GM19463 (cell line): Measurements from ENCODE around the gene ZNF445.
"Not testable (repeated sequence)": the region's sequence is repeated elsewhere in the genome, so short reads cannot be mapped to it uniquely, and the experiment has no call there.

ENCODE experiments used
- ATAC-seq: cut with Tn5 transposase; IDR thresholded peaks from one replicate; pipeline ENCODE4 v1.9.1; 2021; ENCODE audit warnings: mild to moderate bottlenecking, moderate library complexity; ENCODE audit not compliant: unreplicated experiment

Gene ZNF445

GRCh38 chr3:44476963-44477311 is 533 bp downstream of the ZNF445 start:
- no peak for ATAC-seq

DNA sequence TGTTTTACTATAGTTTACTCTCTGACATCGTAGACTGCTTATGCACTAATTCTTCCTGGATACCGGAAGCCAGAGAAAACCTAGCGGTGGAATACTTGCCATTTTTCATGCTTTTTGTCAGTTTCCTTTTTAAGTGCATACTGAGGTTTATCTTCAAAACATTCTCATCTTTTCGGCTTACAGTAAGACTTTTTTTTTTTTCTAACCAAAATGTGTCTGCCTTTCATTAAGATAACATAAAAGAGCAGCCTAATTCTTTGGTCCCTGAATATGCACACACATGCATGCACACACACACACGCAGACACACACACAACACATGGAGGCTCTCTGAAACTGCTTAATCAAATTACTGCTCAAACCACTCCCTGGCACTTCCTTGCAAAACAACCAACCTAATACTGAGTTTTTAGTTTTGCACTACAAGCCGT is 1.3 kb downstream of the ZNF445 start:
- no peak for ATAC-seq

GRCh38 chr3:44474886-44475285 is 2.6 kb downstream of the ZNF445 start:
- ATAC-seq: not testable (repeated sequence)

GRCh38 chr3:44470430-44470829 is 7.0 kb downstream of the ZNF445 start:
- ATAC-seq: no peak

DNA sequence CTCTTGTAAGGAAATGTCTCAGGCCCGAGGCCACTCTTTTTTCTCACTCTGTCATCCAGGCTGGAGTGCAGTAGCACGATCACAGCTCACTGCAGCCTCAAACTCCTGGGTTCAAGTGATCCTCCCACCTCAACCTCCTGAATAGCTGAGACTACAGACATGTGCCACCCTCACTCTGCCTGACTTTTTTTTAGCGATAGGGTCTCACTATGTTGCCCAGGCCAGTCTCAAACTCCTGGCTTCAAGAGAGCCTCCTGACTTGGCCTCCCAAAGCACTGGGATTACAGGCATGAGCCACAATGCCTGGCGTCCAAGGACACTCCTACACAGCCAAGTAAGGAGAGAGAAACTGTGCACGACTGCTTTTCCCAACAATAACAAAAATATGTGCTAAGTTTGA is 7.6 kb downstream of the ZNF445 start:
- ATAC-seq: no peak

GRCh38 chr3:44468572-44469520 is 8.6 kb downstream of the ZNF445 start:
- ATAC-seq: no peak

DNA sequence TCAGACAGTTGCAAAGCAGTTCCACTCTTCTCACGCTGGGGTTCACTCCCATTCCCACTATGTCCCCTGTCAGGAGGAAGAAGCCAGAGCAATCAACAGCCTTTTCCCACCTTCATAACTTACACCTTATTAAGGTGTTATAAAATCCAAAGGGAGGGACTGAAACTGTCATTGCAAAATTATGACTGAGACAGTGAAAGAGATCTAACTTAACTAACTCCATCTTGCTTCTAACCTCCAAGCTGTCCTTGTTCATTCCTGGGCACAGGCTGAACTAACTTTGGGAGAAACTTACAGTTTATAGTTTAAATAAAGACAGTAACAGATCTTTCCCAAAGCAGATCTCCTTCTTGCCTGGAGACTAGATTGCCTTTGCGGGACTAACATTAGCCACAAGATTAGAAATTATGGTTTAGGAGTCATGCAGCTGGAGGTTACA is 9.4 kb downstream of the ZNF445 start:
- not testable (repeated sequence) for ATAC-seq

GRCh38 chr3:44467241-44467640 is 10.2 kb downstream of the ZNF445 start:
- no peak for ATAC-seq

DNA sequence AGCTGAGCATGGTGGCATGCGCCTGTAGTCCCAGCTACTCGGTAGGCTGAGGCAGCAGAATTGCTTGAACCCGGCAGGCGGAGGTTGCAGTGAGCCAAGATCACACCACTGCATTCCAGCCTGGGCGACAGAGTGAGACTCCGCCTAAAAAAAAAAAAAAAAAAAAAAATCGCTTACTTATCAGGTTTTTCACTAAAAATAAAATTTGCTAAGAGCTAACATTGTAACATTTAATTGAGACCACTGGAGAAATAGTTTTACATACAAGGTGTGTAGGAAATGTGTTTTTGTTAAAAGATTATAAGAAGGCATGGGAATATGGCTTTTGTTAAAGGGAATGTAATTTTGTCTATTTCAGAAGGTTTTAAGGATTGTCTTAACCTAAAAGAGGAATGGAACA is 12.6 kb downstream of the ZNF445 start:
- ATAC-seq: not testable (repeated sequence)

DNA sequence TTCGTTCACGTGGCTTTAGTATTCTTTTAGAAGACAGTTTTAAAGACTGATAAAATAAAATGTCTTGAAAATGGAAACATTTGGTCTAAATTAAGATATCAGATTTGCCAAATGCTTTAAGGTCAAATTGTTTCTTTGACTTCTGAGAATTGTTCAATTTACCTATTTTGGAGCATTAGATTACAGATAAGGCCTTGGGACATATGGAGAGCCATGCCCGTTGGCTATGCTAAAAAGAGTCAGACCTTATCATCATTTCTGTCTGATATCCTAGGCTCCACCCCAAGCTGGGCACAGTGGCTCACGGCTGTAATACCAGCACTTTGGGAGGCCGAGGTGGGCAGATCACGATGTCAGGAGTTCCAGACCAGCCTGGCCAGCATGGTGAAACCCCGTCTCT is 13.0 kb downstream of the ZNF445 start:
- no peak for ATAC-seq

- ATAC-seq: not testable (repeated sequence)
Measured at GRCh38 chr3:44460050-44460449, 17.4 kb downstream of the ZNF445 start.

GRCh38 chr3:44455318-44455717 is 22.2 kb downstream of the ZNF445 start:
- ATAC-seq: no peak

- no peak for ATAC-seq
Measured at GRCh38 chr3:44454258-44454657, 23.2 kb downstream of the ZNF445 start.

DNA sequence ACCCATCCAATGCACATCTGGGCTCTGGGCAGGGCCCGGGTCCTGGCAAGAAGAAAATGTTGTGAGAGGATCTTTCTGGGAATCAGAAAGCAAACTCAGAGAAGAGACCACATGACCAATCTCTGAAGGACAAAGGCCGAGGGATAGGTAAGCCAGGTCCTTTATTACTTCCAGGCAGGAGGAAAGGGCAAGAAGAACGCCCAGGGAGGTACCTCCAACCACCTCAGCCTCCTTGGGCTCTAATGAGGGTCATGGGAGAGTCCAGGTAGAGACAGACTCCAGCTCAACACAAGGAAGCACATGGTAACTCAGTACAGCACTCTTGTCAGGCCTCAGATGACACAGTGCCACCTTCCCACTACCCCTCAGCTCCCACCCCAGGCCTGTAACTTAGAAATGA is 26.0 kb downstream of the ZNF445 start:
- no peak for ATAC-seq

DNA sequence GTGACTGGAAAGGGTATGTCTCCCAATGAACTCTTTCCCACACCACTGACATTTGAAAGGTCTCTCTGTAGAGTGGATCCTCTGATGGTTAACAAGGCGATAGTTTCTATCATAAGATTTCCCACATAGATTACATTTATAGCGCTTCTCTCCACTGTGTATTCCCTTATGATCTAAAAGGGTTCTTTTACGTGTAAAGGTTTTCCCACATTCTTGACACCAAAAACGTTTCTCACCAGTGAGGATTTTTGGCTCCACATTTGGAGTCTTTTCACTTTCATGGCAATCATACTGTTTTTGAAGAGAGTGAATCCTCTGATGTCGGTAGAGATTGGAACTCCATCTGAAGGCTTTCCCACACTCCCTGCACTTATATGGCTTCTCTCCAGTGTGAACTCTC is 30.5 kb downstream of the ZNF445 start:
- ATAC-seq: no peak

DNA sequence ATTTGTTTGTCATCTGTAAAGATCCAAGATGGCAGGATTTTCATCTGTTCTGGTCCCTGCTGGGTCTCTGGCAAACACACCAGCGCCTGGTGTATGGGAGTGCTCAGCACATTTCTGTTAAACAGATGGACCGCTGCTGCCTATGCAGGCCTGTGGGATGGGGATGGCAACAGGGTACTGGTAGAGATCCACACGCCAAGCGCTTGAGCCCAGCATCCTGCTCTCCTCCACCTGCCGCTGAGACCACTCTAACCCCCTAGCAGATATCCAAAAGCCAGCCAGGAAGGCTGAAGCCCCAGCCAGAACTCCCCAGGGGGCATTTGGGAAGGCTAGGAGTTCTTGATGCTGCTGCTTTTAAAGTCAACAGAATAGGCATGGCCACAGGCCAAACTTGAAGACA is 31.7 kb downstream of the ZNF445 start:
- ATAC-seq: no peak

DNA sequence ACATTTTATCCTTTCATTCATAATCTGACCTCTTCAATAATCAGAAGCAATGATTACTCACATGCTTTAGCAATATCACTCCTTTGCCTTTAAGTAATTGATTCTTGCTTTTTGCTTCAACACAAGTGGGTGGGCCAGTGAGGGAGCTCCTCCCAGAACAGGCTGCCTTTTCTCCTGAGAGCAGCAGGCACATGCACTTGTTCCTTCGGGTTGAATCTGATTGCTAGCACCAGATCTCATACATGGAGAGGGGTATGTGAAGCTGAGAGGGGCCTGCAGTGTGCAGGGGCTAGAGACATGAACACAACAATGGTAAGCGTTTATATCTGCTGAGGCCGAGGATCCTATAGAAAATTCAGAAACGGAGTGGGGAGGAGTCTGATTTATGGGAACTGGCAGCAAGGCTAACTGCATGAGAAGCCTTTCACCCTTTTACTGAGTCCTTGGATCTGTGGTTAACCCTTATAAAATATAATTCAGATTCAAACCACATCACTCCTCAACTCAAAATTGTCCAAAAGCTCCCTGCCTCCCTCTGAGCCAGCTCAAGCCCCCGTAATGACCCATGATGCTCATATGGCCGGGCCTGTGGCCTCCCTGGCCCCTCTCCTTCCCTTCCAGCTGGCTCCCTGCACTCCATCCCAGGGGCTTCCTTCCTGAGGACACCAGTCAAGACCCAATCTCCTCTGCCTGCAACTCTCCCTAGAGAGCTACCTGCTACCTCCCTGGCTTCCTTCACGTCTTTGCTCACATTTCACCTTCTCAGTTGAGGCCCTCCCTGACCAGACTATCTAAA is 32.4 kb downstream of the ZNF445 start:
- ATAC-seq: no peak

- ATAC-seq: no peak
Measured at GRCh38 chr3:44444437-44444836, 33.0 kb downstream of the ZNF445 start.

GRCh38 chr3:44442596-44443309 is 34.7 kb downstream of the ZNF445 start:
- ATAC-seq: no peak

- peak; percentile 91 for ATAC-seq
Measured at GRCh38 chr3:44439499-44440295, 37.8 kb downstream of the ZNF445 start.
